Type B pancreatic cell (in vitro differentiated cells): ENCODE data around the gene FHOD3. TPM values are rescaled to one million over a fixed set of nuclear protein-coding genes. Genes with fewer than 3 reads are reported as not detected.

Source experiments
- DNase-seq: peaks from one replicate; pipeline ENCODE4 v3.0.0; 2021; ENCODE audit warnings: mixed read lengths; ENCODE audit not compliant: unreplicated experiment; ENCODE audit errors: extremely low spot score
- H3K27ac Mint-ChIP-seq: 2 replicates; pipeline ENCODE4 v1.8.0; 2021; ENCODE audit warnings: mild to moderate bottlenecking, mixed read lengths
- H3K27me3 Mint-ChIP-seq: 2 replicates; pipeline ENCODE4 v1.8.0; 2021; ENCODE audit warnings: mixed read lengths
- H3K36me3 Mint-ChIP-seq: 2 replicates; pipeline ENCODE4 v1.8.0; 2021; ENCODE audit warnings: mixed read lengths
- H3K4me1 Mint-ChIP-seq: one replicate; pipeline ENCODE4 v1.8.0; 2021; ENCODE audit warnings: mixed read lengths; ENCODE audit not compliant: unreplicated experiment
- H3K4me3 Mint-ChIP-seq: 2 replicates; pipeline ENCODE4 v1.8.0; 2021; ENCODE audit warnings: mild to moderate bottlenecking, mixed read lengths
- H3K9me3 Mint-ChIP-seq: 2 replicates; pipeline ENCODE4 v1.8.0; 2021; ENCODE audit warnings: mixed read lengths
- CTCF ChIP-seq: fragments of 200-600 bp; sonication (generic); conservative IDR thresholded peaks from 2 replicates; pipeline ENCODE4 v1.5.0; 2021; ENCODE audit warnings: antibody characterized with exemption, mild to moderate bottlenecking
- total RNA-seq: library from RNA; stranded (reverse); gene quantifications from 2 replicates; pipeline ENCODE4 v1.2.1, GENCODE V29; 2021; ENCODE audit warnings: low replicate concordance

The FHOD3 gene
- total RNA-seq, 1 donor from 2014 or later: 5.3 TPM

GRCh38 chr18:36516726-36517125 is 219.2 kb downstream of the FHOD3 start:
- DNase-seq: no peak
- no peaks in the 10 kb centered on the region for H3K36me3 Mint-ChIP-seq
- H3K27me3 Mint-ChIP-seq: no peaks in the 10 kb centered on the region
- no peak overlapping the region for H3K4me3 Mint-ChIP-seq
- peaks cover 18% of the 10 kb centered on the region for H3K4me1 Mint-ChIP-seq
- no peaks in the 10 kb centered on the region for H3K9me3 Mint-ChIP-seq
- H3K27ac Mint-ChIP-seq: no peak overlapping the region
- no peak for TF ChIP-seq CTCF

GRCh38 chr18:36518839-36519238 is 221.3 kb downstream of the FHOD3 start:
- Mint-ChIP-seq H3K27me3 (no peaks in the 10 kb centered on the region), H3K36me3 (no peaks in the 10 kb centered on the region), H3K4me3 (no peak overlapping the region), H3K27ac (no peak overlapping the region), H3K9me3 (no peaks in the 10 kb centered on the region), H3K4me1 (no peaks in the 10 kb centered on the region)
- TF ChIP-seq CTCF: no peak
- DNase-seq: no peak

GRCh38 chr18:36519358-36519757 is 221.8 kb downstream of the FHOD3 start:
- DNase-seq: no peak
- no peak overlapping the region for H3K4me3 Mint-ChIP-seq

GRCh38 chr18:36522509-36522908 is 225.0 kb downstream of the FHOD3 start:
- H3K4me1 Mint-ChIP-seq: no peaks in the 10 kb centered on the region
- no peaks in the 10 kb centered on the region for H3K36me3 Mint-ChIP-seq
- H3K27me3 Mint-ChIP-seq: no peaks in the 10 kb centered on the region
- H3K27ac Mint-ChIP-seq: no peak overlapping the region
- TF ChIP-seq CTCF: no peak
- no peaks in the 10 kb centered on the region for H3K9me3 Mint-ChIP-seq
- no peak for DNase-seq
- no peak overlapping the region for H3K4me3 Mint-ChIP-seq

More at GRCh38 chr18:36519358-36519757, 221.8 kb downstream of the FHOD3 start:
- Mint-ChIP-seq H3K27ac (no peak overlapping the region), H3K36me3 (no peaks in the 10 kb centered on the region), H3K27me3 (no peaks in the 10 kb centered on the region), H3K9me3 (no peaks in the 10 kb centered on the region), H3K4me1 (no peaks in the 10 kb centered on the region)
- no peak for TF ChIP-seq CTCF

- DNase-seq: no peak
- Mint-ChIP-seq H3K4me1 (no peaks in the 10 kb centered on the region), H3K4me3 (no peak overlapping the region), H3K27ac (no peak overlapping the region), H3K27me3 (no peaks in the 10 kb centered on the region), H3K9me3 (peaks cover 4% of the 10 kb centered on the region), H3K36me3 (no peaks in the 10 kb centered on the region)
- TF ChIP-seq CTCF: no peak
Measured at GRCh38 chr18:36525913-36526312, 228.4 kb downstream of the FHOD3 start.

- no peaks in the 10 kb centered on the region for H3K36me3 Mint-ChIP-seq
- H3K27ac Mint-ChIP-seq: no peak overlapping the region
- TF ChIP-seq CTCF: no peak
- H3K9me3 Mint-ChIP-seq: peaks cover 4% of the 10 kb centered on the region
- no peaks in the 10 kb centered on the region for H3K27me3 Mint-ChIP-seq
- no peak for DNase-seq
- no peak overlapping the region for H3K4me3 Mint-ChIP-seq
- no peaks in the 10 kb centered on the region for H3K4me1 Mint-ChIP-seq
Measured at GRCh38 chr18:36526611-36527010, 229.1 kb downstream of the FHOD3 start.
